Neutrophil (primary cell): Measurements from ENCODE around the gene SPDYA.

Experiments used
- H3K27ac ChIP-seq: fragments of 200-600 bp; sonication (generic); 2 replicates; pipeline ENCODE4 v1.5.1; 2016; ENCODE audit warnings: mild to moderate bottlenecking, moderate library complexity
- H3K27me3 ChIP-seq: fragments of 200-600 bp; sonication (generic); 2 replicates; pipeline ENCODE4 v1.6.0; 2016; ENCODE audit warnings: mild to moderate bottlenecking
- H3K36me3 ChIP-seq: fragments of 200-600 bp; sonication (generic); 2 replicates; pipeline ENCODE4 v1.5.1; 2017
- H3K4me1 ChIP-seq, 2 experiments: fragments of 200-600 bp in 1 of 2; sonication (generic) in 1 of 2; 1 replicate in 1 of 2; 2 replicates in 1 of 2; pipeline versions ENCODE4 v1.5.1 to v1.6.1; 2013 to 2016; ENCODE audit warnings: low read depth in 1 of 2, low read length in 1 of 2, mild to moderate bottlenecking in 1 of 2, moderate library complexity in 1 of 2; ENCODE audit not compliant: control insufficient read depth in 1 of 2, insufficient read depth in 1 of 2
- H3K4me3 ChIP-seq, 2 experiments: fragments of 200-600 bp in 1 of 2; sonication (generic) in 1 of 2; 1 replicate in 1 of 2; 2 replicates in 1 of 2; pipeline ENCODE4 v1.5.1; 2013 to 2016; ENCODE audit warnings: low read depth in 1 of 2, low read length in 1 of 2, mild to moderate bottlenecking in 1 of 2, moderate library complexity in 1 of 2
- H3K9me3 ChIP-seq: fragments of 200-600 bp; sonication (generic); 2 replicates; pipeline ENCODE4 v1.5.1; 2016
- TF ChIP-seq, protein P1 (sequence below): fragments of 200-600 bp; sonication (generic); IDR thresholded peaks from 2 replicates; pipeline ENCODE4 v1.5.1; 2016; ENCODE audit warnings: antibody characterized with exemption

SPDYA gene

DNA sequence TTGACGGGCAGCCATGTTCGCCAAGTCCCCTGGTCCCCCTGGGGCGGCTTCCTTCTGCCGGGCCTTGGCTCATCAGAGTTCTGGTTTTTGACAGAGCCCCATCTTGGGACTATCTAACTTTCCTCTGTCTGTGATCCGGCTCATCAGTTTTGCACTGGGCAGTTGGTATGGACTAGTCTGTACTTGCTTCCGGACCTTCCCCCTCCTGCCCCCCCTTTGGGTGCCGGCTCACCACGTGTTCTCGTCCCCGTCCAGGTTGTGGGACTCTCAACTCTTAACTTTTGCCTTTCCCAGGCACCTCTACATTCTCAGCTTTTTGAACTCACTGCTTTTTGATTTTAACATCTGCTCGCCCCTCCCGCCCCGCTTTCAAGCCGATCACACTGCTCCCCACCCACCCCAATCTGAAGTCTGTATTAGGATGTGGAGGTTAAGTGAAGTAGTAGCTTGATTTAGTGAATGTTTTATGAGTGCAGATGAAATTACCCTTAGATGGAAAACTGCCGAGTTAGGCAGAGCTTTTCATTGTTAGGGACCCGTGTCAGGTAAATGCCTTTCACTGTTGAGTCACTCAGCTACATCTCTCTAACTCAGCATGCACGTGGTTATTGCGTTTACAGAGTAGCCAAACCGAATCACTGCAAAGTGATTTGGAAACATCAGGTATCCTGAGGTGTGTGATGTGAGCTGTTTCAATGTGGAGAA, 84.7 kb downstream of the SPDYA start:
- peaks cover 18% of the 10 kb centered on the region for H3K27me3 ChIP-seq
- H3K27ac ChIP-seq: peak overlapping the region; percentile 74
- TF ChIP-seq, protein P1, sequence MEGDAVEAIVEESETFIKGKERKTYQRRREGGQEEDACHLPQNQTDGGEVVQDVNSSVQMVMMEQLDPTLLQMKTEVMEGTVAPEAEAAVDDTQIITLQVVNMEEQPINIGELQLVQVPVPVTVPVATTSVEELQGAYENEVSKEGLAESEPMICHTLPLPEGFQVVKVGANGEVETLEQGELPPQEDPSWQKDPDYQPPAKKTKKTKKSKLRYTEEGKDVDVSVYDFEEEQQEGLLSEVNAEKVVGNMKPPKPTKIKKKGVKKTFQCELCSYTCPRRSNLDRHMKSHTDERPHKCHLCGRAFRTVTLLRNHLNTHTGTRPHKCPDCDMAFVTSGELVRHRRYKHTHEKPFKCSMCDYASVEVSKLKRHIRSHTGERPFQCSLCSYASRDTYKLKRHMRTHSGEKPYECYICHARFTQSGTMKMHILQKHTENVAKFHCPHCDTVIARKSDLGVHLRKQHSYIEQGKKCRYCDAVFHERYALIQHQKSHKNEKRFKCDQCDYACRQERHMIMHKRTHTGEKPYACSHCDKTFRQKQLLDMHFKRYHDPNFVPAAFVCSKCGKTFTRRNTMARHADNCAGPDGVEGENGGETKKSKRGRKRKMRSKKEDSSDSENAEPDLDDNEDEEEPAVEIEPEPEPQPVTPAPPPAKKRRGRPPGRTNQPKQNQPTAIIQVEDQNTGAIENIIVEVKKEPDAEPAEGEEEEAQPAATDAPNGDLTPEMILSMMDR: no peak
- peaks cover 10 to 12% of the 10 kb centered on the region in 2 experiments for H3K4me1 ChIP-seq
- no peaks in the 10 kb centered on the region for H3K9me3 ChIP-seq
- H3K36me3 ChIP-seq: no peaks in the 10 kb centered on the region
- H3K4me3 ChIP-seq: peak overlapping the region; percentile 77 to 91

DNA sequence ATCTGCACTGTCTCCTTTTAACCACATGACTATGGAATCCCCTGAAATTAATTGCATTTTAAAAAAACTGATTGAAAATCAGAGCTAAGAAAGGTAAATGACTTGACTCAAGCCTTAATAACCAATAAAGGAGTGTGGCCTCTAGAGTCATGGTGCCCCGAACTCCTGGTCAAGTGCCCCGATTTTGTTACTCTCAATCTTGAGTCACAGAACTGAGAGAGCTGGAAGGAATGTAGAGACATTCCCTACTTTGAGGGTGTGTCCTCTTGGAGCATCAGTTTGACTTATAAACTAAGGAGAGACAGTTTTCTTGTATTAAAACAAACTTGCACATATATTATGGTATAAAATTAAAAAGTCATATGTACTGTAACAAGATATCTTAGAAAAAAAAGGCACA, 86.3 kb downstream of the SPDYA start:
- Histone ChIP-seq H3K4me3 (no peak overlapping the region), H3K27me3 (peaks cover 8% of the 10 kb centered on the region), H3K4me1 (peaks cover 10 to 12% of the 10 kb centered on the region in 2 experiments), H3K9me3 (no peaks in the 10 kb centered on the region), H3K36me3 (no peaks in the 10 kb centered on the region), H3K27ac (no peak overlapping the region)
- TF ChIP-seq, protein P1: no peak

DNA sequence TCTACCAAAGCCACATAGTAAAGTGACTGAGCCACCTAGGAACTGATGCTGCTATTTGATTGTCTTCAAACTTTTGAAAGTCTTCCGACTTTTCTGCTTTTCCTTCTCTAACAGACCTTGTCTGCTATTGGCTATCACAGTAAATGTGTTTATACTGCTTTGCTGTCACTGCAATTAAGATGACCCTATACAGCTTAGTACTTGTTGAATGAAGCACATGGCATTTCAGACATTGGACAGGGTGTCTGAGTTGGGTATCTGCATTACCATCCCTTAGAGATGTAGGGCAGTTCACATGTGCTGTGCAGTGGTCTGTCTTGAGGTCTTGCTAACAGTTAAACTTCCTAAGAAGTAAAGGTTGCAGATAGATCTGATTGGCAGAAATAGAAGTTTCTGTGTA, 87.4 kb downstream of the SPDYA start:
- no peak overlapping the region for H3K27ac ChIP-seq
- peaks cover 10 to 12% of the 10 kb centered on the region in 2 experiments for H3K4me1 ChIP-seq
- TF ChIP-seq, protein P1: no peak

More for the DNA sequence above, 87.4 kb downstream of the SPDYA start:
- H3K4me3 ChIP-seq: no peak overlapping the region
- no peaks in the 10 kb centered on the region for H3K27me3 ChIP-seq
- H3K9me3 ChIP-seq: no peaks in the 10 kb centered on the region
- no peaks in the 10 kb centered on the region for H3K36me3 ChIP-seq
